ENCODE data around the gene APOC3. TPM values are rescaled to one million over a fixed set of nuclear protein-coding genes. Genes with fewer than 3 reads are reported as not detected.

APOC3 gene
- total and polyA plus RNA-seq, 9 of the 15 experiments (the other 6 are each of a cell fraction or from before 2014, with no cell fraction given) = 1.1 TPM; not detected in 8

DNA sequence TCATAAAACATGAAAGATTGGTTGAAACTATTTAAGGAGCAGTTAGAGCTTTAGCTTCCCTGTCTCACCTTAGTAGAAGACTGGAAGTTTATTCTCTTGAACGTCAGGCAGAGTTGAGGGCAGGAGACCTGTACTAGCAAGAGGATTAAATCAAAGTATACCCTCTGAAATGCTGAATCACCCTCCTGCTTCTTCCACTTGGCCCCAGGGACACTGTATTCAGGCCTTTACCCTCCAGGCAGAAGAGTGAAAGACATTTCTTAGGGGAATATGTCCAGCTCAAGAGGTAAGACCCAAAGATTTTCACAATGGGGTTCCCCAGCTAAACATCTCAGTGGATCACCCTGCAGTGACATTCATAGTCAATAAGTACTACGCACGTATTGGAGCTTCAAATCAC is 18.5 kb upstream of the APOC3 start (continued):
- TF ChIP-seq PTBP1 (IDR thresholded peaks at IDR 0.05; ENCODE audit: low read depth, low read length) (no peak), DPF2 (IDR thresholded peaks at IDR 0.05) (no peak), KDM1A (IDR thresholded peaks at IDR 0.05) (peak in 1 of 2 experiments; percentile 26; a peak in 1 of 4 replicates), RFX7 (CRISPR knock-in tag; IDR thresholded peaks at IDR 0.05) (no peak)

DNA sequence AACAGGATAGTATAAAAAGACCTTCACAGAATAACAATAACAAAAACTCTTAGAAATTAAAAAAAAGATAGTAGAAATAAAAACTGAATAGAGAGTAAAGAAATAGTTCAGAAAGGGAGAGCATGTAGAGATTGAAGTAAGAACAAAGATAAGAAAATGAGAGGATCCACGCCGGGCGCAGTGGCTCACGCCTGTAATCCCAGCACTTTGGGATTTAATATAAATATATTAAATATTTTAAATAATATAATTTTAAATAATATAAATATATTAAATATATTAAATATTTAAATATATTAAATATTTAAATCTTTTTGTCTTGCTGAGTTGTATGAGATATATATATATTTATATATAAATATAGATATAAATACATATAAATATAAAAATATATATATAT is 17.6 kb upstream of the APOC3 start:
- H3K27me3 ChIP-seq (ENCODE audit: control insufficient read depth in 2 of 2, insufficient read depth in 2 of 2, low read length in 2 of 2) = peaks cover 4 to 14% of the 10 kb centered on the region in 2 experiments; a peak in 4 of 5 replicates
- no peaks in the 10 kb centered on the region for H3K79me2 ChIP-seq (ENCODE audit: control insufficient read depth, insufficient read depth, low read length)
- H2AFZ ChIP-seq (ENCODE audit: low read depth, low read length) = no peak overlapping the region
- ATAC-seq = no peak
- ChIA-PET POLR2A (interaction anchor here (0.6 to 1.2 kb wide), 5 partner anchors 41 to 136 kb away, joined by 3 to 4 read pairs (median 3); no protein-coding TSS in a partner anchor), CTCF (ENCODE audit: low intra/inter-chr PET ratio) (no interaction called here)
- no TSS peak for BruUV-seq (replicated peaks)
- no peak overlapping the region for H3K4me3 ChIP-seq
- H3K4me1 ChIP-seq (replicated peaks in 1 of 2; ENCODE audit: control insufficient read depth in 2 of 2, insufficient read depth in 2 of 2, low read length in 2 of 2) = peaks cover 3 to 7% of the 10 kb centered on the region in 2 experiments; a peak in 3 of 5 replicates
- H3K9ac ChIP-seq (ENCODE audit: insufficient read depth in 1 of 2, low read depth in 2 of 2, low read length in 2 of 2) = no peak overlapping the region
- no peak for TF ChIP-seq GATAD2A (IDR thresholded peaks at IDR 0.05)
- TF ChIP-seq, protein P1, sequence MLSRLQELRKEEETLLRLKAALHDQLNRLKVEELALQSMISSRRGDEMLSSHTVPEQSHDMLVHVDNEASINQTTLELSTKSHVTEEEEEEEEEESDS (CRISPR knock-in tag; IDR thresholded peaks at IDR 0.05) = no peak
- TF ChIP-seq, protein P2, sequence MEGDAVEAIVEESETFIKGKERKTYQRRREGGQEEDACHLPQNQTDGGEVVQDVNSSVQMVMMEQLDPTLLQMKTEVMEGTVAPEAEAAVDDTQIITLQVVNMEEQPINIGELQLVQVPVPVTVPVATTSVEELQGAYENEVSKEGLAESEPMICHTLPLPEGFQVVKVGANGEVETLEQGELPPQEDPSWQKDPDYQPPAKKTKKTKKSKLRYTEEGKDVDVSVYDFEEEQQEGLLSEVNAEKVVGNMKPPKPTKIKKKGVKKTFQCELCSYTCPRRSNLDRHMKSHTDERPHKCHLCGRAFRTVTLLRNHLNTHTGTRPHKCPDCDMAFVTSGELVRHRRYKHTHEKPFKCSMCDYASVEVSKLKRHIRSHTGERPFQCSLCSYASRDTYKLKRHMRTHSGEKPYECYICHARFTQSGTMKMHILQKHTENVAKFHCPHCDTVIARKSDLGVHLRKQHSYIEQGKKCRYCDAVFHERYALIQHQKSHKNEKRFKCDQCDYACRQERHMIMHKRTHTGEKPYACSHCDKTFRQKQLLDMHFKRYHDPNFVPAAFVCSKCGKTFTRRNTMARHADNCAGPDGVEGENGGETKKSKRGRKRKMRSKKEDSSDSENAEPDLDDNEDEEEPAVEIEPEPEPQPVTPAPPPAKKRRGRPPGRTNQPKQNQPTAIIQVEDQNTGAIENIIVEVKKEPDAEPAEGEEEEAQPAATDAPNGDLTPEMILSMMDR (IDR thresholded peaks at IDR 0.05 in 2 of 3, conservative IDR thresholded peaks at IDR 0.05 in 1 of 3; ENCODE audit: insufficient read depth in 2 of 3, low read depth in 1 of 3, low read length in 3 of 3) = no peak
- DNase-seq (ENCODE audit: extremely low read depth in 1 of 4, low spot score in 3 of 4) = no peak
- H3K9me3 ChIP-seq (replicated peaks; ENCODE audit: control insufficient read depth, insufficient read depth, low read depth, low read length) = no peaks in the 10 kb centered on the region
- no peaks in the 10 kb centered on the region for H3K36me3 ChIP-seq (ENCODE audit: control insufficient read depth, insufficient read depth, low read length)
- 54% methylated on average over 4 of the region's 4 CpGs for WGBS (ENCODE audit: insufficient coverage, low coverage, missing lambda C conversion rate)
- H3K27ac ChIP-seq (ENCODE audit: extremely low read depth, low read depth, low read length) = no peak overlapping the region
- intact Hi-C loops (cut with micrococcal nuclease) (no loop called here), in situ Hi-C loops (cut with MboI) (no loop called here)
- no peak for FAIRE-seq
- no peaks in the 10 kb centered on the region; the same call in 1 of the 2 replicates for H4K20me1 ChIP-seq (replicated peaks; ENCODE audit: control insufficient read depth, insufficient read depth, low read length)
- no peaks in the 10 kb centered on the region for H3K9me1 ChIP-seq (ENCODE audit: control insufficient read depth, insufficient read depth, low read length)
- no peak overlapping the region for H3K4me2 ChIP-seq (ENCODE audit: insufficient read depth, low read length)

All from K562 (cell line).